Measurements from ENCODE around the gene AFDN.

AFDN gene

DNA sequence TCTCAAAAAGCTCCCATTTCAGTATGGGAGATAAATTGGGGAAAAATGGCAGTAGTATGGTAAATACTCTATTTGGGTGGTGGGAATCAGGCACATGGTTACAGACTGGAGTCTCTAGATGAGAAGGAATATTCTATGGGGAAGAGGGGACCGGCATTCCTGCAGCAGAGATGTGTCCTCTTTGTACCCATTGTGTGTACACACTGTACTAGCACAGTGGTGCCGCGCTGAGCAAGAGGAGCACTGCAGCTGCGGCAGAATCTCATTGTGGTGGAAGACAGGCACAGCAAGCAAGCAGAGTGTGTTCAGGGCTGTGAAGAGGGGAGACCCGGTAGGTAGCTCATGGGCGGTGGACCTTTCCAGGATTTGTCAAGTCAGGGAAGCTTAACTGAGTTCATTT, 13.0 kb downstream of the AFDN start:
- no peak for DNase-seq (ENCODE audit: low spot score)

DNA sequence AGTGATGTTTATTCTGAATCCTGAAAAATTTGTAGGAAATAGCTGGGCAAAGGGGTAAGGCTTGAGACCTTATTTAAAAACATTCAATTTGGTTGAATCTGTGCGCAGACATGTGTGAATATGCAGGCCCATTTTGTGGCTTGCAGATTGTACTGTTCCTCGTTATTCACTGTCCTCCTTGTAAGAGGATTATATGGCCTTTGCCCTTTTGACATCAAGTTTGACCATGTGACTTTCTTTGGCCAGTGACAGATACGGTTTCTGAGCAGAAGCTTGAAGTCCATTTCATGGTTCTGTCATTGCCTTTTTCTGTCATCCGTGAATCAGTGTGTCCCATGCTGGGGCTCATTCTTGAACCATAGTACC, 13.4 kb downstream of the AFDN start:
- DNase-seq (ENCODE audit: low spot score) = no peak

GRCh38 chr6:167840526-167841179, 13.9 kb downstream of the AFDN start:
- DNase-seq (ENCODE audit: low spot score) = no peak

DNA sequence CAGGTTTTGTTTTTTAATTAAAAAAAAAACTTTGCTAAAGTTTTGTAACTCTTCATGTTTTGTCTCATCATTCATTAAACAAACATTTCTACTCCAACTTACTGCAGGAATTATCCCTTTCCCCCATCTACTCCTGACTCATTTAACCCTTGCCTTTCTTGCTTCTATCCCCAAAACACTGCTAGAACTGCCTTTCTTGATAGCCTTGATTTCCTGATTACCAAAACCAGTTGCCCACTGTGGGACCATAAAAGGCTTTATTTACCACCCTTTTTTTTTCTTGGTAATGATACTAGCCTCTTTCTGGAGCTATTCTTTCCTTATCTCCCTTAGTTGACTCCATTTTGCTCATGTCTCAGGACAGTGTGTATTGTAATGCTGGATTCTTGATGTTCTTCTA, 15.3 kb downstream of the AFDN start:
- DNase-seq (ENCODE audit: low spot score) = no peak

DNA sequence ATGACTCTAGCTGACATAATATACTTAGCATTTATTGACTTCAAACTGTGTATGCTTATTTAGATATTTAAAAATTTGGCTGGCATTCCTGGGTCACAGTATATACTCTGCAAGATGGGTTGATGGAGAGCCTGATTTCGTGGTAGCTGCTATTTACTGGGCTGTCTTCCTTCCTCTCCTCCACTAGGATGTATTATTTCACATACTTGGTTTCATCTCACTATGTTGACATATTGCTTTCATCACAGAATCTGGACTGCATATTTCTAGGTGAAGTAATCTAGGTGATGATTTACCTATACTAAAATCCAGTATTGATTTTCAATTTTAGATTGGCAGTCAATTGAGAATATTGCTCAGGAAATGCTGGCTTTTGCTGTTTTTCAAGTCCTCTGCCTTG, 15.7 kb downstream of the AFDN start:
- DNase-seq (ENCODE audit: low spot score) = no peak

DNA sequence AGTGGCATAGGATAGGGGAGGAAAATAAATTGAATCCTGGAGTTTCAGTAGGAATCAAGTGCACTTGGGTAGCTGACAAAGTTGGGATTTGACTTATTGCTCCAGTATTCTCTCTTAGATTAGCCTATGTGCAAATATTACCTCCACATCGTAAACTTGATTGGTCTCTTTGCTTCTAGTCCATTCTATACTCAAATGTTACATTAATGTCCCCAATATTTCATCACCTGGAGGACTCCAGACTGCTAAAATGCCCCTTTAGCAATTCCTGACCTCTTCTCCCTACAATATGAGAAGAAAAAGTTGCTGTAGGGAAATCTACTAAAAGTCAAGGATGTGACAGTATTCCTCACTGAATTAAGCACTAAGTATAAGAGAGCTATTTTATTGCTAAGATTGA, 16.3 kb downstream of the AFDN start:
- no peak for DNase-seq (ENCODE audit: low spot score)

DNA sequence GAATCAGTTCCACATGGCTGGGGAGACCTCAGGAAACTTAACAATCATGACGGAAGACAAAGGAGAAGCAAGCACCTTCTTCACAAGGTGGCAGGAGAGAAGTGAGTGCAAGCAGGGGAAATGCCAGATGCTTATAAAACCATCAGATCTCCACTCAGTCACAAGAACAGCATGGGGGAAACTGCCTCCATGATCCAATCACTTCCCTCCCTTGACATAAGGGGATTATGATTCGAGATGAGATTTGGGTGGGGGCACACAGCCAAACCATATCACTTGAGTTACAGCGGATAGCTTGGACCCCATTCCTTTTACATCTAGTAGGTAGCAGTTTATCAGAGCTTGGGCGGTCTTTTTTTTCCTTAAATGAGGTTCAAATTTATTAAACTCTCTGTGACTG, 19.1 kb downstream of the AFDN start:
- no peak for DNase-seq (ENCODE audit: low spot score)

DNA sequence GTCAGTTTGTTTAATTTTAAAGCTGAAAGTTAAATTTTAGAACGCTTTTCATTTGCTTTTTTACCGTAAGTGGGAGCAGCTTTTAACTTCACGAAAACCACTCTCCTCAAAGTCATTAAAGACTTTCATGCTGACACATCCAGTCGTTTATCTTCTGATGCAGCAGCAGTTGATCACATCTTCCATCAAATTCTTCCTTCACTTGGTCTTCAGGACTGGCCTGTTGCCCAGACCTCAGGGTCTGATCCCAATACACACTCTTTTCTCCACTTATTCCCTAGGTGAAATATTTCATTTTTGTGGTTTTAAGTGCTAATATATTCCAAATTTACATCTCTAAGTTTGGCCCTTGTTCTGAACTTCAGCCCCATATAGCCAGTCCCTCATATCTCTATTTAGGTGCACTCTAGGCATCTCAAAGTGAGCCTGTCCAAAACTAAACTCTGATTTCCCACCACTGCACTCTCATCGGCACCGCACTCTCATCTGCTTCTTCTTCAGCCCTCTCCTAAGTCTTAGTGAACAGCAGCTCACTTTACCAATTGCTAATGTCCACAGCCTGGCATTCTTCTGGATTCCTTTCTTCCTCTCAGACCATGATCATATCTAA, 20.4 kb downstream of the AFDN start:
- DNase-seq (ENCODE audit: low spot score) = no peak

- DNase-seq (ENCODE audit: low spot score) = no peak
Measured at GRCh38 chr6:167847936-167848335, 21.2 kb downstream of the AFDN start.

DNA sequence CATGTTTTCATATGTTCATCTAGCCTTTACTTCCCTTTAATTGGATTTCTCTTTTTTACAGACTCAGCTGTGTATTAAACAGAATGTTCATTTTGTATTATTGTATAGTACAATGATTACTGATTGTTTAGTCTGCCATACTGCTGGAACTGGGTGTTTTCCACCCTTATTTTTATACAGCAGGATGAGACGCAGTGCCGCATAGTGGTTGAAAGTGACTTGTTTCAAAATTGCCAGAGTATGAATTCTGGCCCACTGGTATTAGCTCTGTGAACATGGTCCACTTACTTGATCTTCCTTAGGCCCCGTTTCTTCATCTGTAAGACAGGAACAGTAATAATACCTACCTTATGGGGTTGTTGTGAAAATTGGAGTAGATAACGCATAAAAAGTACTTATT, 22.1 kb downstream of the AFDN start:
- no peak for DNase-seq (ENCODE audit: low spot score)

DNA sequence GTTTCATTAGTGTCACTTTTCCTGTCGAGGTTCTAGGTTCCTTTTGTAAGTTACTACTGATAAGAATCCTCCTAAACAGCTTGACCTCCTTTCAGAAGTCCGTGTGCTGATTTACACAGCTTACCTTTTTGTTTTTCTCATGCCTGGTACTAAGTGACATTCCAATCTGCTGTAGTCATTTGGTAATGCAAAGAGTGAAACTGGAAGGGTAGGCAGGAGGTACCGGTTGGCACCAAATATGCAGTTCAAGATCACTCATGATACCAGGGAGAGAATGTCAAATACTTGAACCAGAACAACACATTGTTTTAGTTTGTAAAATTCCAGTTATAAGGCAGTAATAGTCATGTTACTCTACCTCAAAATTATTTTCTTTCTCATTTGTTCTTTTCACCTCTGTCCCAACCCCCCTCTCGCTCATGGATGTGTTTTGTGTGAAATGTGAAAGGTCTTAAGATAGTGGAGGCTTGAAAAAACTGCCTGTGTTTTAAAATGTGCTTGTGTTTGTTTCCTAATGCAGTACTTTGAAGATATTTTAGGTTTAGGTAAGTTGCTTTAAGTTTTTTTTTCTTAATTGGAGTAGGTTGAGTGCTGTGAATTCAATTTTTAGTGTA, 23.2 kb downstream of the AFDN start:
- DNase-seq (ENCODE audit: low spot score) = no peak

DNA sequence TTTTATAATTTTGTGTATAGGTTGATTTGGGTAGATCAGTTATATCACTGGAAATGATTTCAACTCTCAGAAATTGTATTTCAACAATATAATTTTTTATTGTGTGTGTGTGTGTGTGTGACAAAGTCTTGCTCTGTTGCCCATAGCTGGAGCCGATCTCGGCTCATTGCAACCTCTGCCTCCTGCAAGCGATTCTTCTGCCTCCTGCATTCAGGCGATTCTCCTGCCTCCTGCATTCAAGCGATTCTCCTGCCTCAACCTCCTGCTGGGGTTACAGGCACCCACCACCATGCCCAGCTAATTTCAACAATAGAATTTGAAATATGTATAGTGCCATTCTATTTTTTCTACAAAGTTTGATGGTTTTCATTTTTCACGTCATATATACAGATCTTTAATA, 24.1 kb downstream of the AFDN start:
- no peak for DNase-seq (ENCODE audit: low spot score)

DNA sequence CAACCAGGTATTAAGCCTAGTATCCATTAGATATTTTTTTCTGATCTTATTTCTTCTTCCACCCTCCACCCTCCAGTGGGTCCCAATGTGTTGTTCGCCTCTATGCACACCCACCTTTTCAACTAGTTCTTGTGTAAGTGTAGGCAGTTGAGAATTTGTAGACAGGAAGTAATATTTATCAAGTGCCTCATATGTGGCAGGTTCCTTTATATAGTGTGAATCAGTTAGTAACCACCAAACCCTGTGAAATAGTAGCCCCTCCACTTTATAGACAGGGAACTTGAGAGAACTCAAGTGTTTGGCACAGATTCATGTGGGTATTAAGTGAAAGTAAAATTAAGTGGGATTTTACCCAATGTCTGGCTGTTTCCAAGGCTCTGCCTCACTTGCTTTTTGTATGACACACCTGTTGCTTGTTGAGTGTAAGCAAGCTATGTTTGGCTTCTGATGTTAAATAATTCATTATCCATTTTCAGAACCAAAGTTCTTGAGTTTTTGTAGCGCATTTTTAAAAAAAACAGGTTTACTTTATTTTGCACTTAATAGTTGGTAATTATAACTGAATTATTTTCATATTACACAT, 24.8 kb downstream of the AFDN start:
- no peak for DNase-seq (ENCODE audit: low spot score)

- DNase-seq (ENCODE audit: low spot score) = no peak
Measured at GRCh38 chr6:167855825-167856425, 29.2 kb downstream of the AFDN start.

- no peak for DNase-seq (ENCODE audit: low spot score)
Measured at GRCh38 chr6:167856474-167856873, 29.8 kb downstream of the AFDN start.

GRCh38 chr6:167856999-167857660, 30.4 kb downstream of the AFDN start:
- DNase-seq (ENCODE audit: low spot score) = no peak

DNA sequence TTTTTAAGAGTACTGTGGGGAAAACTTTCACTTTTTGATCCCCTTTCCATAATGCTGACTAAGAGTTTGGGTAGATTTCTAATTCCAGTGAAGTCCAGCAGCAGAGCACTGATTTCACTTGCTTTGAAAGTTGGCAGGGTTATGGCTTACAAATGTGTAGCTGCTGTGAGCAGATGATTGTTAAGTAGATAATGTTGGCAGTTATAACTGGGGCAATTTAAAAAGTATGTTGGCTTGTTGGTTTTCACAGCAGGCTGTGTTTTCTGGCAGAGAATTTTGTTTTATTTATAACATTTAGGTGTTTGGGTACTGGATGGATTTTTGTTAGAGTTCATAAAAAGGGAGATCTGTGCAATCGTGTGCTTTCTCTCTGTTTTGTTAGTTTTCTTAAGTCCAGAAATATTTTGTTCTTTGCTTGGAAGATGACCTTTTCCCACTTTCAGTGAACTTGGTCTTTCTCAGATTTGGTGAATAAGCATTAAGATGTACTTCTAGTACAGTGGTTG, 31.4 kb downstream of the AFDN start:
- DNase-seq (ENCODE audit: low spot score) = no peak

GRCh38 chr6:167858842-167859664, 32.3 kb downstream of the AFDN start:
- no peak for DNase-seq (ENCODE audit: low spot score)

DNA sequence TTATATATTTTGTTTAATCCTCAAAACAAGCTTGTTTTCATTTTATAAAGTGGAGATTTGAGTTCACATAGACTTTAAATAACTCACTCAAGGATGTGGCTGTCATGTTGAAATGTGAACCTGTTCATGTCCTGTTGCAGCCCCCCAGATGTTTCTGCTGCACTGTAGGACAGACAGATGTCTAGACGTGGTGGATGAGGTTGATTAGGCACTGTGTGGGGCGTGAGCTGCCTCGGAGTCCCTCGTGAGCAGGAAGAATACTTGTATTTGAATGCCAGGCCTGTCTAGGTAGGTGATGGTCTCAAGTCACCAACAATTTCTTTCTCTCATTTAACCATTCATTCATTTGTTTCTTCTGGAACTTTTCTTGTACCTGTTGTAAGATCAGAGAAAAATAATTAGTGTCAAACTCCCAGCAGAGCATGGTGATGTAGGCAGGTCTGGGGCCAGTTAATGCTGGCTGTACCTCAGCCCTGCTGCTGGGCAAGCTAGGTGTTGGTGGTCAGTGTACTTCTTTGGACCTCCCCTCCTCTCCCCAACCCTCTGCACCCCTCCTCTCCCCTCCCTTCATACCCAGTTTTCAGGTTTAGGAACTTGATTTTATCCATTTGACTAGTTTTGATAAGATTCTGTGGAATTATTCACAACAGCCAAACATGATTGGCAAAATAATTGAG, 34.0 kb downstream of the AFDN start:
- no peak for DNase-seq (ENCODE audit: low spot score)

GRCh38 chr6:167861424-167861823, 34.7 kb downstream of the AFDN start:
- no peak for DNase-seq (ENCODE audit: low spot score)

DNA sequence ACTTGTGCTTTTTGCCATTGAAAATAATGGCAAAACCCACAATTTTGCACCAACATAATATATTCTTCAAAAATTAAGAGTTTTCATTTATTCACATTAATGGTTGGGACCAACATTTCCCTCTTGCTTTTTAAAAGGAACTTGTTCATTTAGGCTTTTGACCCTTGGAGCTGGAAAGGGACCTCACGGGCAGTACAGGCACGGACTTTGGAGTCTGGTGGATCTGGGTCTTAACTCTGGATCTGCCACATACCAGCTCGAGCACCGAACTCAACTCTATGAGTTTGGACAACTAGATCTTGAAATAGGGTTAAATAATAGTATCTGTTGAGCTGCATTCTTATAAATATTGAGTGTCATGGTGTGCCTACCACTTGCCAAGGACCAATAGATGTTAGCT, 37.2 kb downstream of the AFDN start:
- no peak for DNase-seq (ENCODE audit: low spot score)
